HG03066 (cell line): ENCODE data around the gene KHSRP.

Experiments used
- ATAC-seq: cut with Tn5 transposase; IDR thresholded peaks from one replicate; pipeline ENCODE4 v1.9.1; 2021; ENCODE audit warnings: low read depth; ENCODE audit not compliant: unreplicated experiment

KHSRP gene

GRCh38 chr19:6393074-6393982, 31.3 kb downstream of the KHSRP start, which contains the start of gene GTF2F1:
Gene GTF2F1 (minus strand): TSS chr19:6393164. CDS start chr19:6392995, 169 bp downstream.
- peak; percentile 77 for ATAC-seq

GRCh38 chr19:6392221-6393073, 32.2 kb downstream of the KHSRP start:
- no peak for ATAC-seq

GRCh38 chr19:6387372-6387771, 37.2 kb downstream of the KHSRP start:
- no peak for ATAC-seq

- ATAC-seq: no peak
Measured at GRCh38 chr19:6384381-6384780, 40.2 kb downstream of the KHSRP start.

GRCh38 chr19:6383188-6383587, 41.4 kb downstream of the KHSRP start:
- no peak for ATAC-seq

- no peak for ATAC-seq
Measured at GRCh38 chr19:6381030-6381750, 43.4 kb downstream of the KHSRP start.

- ATAC-seq: no peak
Measured at GRCh38 chr19:6379744-6380143, 44.9 kb downstream of the KHSRP start.

- ATAC-seq: no peak
Measured at GRCh38 chr19:6378486-6378885, 46.1 kb downstream of the KHSRP start.

- no peak for ATAC-seq
Measured at GRCh38 chr19:6378041-6378440, 46.6 kb downstream of the KHSRP start.

- ATAC-seq: no peak
Measured at GRCh38 chr19:6376512-6377190, 48.0 kb downstream of the KHSRP start.

- no peak for ATAC-seq
Measured at GRCh38 chr19:6375411-6376010, 49.1 kb downstream of the KHSRP start, which contains the start of gene PSPN. Gene PSPN (minus strand): TSS chr19:6375933. CDS start chr19:6375849, 84 bp downstream.

GRCh38 chr19:6374711-6375410, 49.8 kb downstream of the KHSRP start:
- ATAC-seq: no peak

- no peak for ATAC-seq
Measured at GRCh38 chr19:6374161-6374709, 50.4 kb downstream of the KHSRP start.

- ATAC-seq: no peak
Measured at GRCh38 chr19:6373813-6374108, 50.9 kb downstream of the KHSRP start.

GRCh38 chr19:6373096-6373812, 51.4 kb downstream of the KHSRP start:
- peak; percentile 47 for ATAC-seq

GRCh38 chr19:6372594-6373095, 52.0 kb downstream of the KHSRP start, which contains the start of gene ALKBH7:
Gene ALKBH7 (plus strand): TSS chr19:6372794. CDS start chr19:6372821, 27 bp downstream.
- ATAC-seq: peak; percentile 75

GRCh38 chr19:6364353-6364752, 60.3 kb downstream of the KHSRP start:
- no peak for ATAC-seq
